HG02970 (cell line): ENCODE data around the gene TK2.
"Not testable (repeated sequence)": the region's sequence is repeated elsewhere in the genome, so short reads cannot be mapped to it uniquely, and the experiment has no call there.

Experiments used
- ATAC-seq: cut with Tn5 transposase; IDR thresholded peaks from one replicate; pipeline ENCODE4 v1.9.1; 2021; ENCODE audit warnings: mild to moderate bottlenecking, moderate library complexity, moderate number of reproducible peaks; ENCODE audit not compliant: unreplicated experiment, low FRiP score

TK2 gene

GRCh38 chr16:66471716-66472393 is 78.1 kb downstream of the TK2 start:
- no peak for ATAC-seq

DNA sequence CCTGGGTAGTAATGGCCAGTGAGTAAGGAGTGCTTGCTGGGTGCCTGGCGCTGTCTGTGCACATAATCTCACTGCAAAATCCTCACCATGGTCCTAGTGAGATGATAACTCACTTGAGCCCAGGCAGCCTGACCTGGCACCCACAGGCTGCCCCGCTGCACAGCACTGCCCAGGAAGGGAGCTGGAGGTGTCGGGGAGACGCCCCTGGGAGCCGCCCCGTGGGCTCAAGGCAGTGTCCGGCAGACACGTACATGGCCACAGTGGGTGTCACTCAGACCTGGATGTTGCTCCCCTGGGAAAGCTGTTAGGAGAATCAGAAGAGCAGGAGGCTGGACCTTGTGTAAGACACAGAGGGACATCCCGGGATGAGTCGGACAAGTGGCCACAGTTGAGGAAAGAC is 78.7 kb downstream of the TK2 start:
- ATAC-seq = no peak

DNA sequence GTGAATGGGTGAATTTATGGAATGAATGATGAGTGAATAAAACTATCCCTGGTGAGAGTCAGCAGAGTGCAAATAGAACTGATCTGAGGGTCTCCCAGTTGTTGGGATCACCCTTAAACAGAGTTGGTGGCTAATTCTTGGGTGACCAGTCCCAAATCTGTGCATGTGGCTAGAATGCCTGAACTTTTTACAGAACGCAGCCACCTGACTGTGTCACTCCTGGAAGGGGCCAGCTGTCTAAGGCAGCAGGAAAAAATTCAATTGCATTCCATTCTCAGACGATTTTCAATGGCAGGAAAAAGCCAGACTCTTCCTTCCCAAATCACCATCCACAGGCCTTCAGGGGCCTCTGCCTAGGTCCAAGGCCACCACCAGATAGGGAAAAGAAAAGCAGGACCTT is 79.4 kb downstream of the TK2 start:
- ATAC-seq = no peak

DNA sequence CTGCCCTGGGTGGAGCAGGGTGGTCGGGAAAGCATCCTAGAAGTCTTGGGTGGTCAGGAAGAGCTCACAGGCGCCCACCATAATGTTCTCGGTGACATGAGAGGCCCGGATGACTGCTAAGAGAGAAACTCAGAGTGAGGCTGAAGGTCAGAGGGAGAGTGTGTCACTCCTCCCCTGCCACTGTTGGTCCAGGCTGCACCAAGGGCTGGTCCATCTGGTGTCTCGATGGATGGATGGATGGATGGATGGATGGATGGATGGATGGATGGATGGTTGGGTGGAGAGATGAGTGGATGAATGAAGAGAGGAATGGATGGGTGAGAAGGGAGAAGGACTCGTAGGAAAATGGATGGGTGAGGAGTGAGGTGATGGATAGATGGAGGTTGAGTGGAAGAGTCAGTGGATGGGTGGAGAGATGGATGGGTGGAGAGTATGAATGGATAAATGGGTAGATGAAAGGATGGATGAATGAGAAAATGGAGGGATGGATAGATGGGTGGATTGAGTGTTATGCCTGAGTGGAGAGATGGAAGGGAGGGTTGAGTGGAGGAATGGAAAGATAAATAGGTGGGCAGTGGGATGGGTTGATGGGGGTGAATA is 79.9 kb downstream of the TK2 start:
- no peak for ATAC-seq

- ATAC-seq = no peak
These were observed 80.5 kb downstream of the TK2 start for GRCh38 chr16:66469291-66469946.

- no peak for ATAC-seq
These were observed 81.5 kb downstream of the TK2 start for GRCh38 chr16:66468321-66468965.

GRCh38 chr16:66467611-66468010 is 82.3 kb downstream of the TK2 start:
- no peak for ATAC-seq

DNA sequence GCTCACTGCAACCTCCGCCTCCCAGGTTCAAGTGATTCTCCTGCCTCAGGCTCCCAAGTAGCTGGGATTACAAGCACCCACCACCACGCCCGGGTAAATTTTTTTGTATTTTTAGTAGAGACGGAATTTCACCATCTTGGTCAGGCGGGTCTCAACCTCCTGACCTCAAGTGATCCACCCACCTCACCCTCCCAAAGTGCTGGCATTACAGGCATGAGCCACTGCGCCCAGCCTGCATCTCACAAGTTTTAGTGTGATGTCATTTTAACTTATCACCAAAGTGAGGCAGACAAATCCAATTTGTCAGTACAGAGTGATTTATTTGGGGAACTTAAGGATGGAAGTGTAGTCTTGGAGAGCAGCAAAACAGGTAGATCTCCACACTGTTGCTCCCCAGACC is 83.3 kb downstream of the TK2 start:
- not testable (repeated sequence) for ATAC-seq

- ATAC-seq = not testable (repeated sequence)
These were observed 84.0 kb downstream of the TK2 start for GRCh38 chr16:66465946-66466345.

- no peak for ATAC-seq
These were observed 87.0 kb downstream of the TK2 start for GRCh38 chr16:66462912-66463311.

- ATAC-seq = no peak
These were observed 89.2 kb downstream of the TK2 start for GRCh38 chr16:66460703-66461102.

GRCh38 chr16:66459878-66460277 is 90.0 kb downstream of the TK2 start:
- ATAC-seq = no peak

DNA sequence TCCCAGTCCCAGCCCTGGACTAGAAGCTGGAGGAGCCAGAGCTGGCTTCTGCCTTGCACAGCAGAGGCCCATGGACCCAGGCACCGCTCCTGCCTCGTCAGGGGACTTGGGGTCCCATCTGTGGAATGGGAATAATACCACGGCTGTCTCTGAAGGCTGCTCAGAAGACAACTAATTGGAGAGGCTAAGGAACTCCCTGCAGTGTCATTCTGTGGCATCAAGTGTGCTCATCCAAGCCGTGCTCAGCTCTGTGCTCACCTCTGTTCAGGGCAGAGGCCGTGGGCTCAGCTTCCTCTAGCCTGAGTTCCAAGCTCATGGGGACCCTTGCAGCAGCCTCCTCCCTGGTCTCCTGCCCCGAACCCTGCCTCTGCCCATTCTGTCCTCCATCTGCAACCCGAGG is 91.1 kb downstream of the TK2 start:
- ATAC-seq = no peak

GRCh38 chr16:66458292-66458691 is 91.6 kb downstream of the TK2 start:
- ATAC-seq = no peak
